Umbilical cord (tissue), 2 donors: ENCODE measurements around the gene RNF224. TPM values are rescaled to one million over a fixed set of nuclear protein-coding genes. Genes with fewer than 3 reads are reported as not detected.

Experiments
- DNase-seq: peaks from one replicate; pipeline ENCODE4 v3.0.0-alpha.2; 2015; ENCODE audit warnings: low spot score
- total RNA-seq: library from RNA; depleted of rRNA; stranded (reverse); fragments of >200 nt; gene quantifications from one replicate; pipeline ENCODE4 v1.2.3, GENCODE V29; 2014; ENCODE audit warnings: low replicate concordance; ENCODE audit not compliant: insufficient read depth

The RNF224 gene
- total RNA-seq, 1 donor from 2014 or later, result not detected

DNA sequence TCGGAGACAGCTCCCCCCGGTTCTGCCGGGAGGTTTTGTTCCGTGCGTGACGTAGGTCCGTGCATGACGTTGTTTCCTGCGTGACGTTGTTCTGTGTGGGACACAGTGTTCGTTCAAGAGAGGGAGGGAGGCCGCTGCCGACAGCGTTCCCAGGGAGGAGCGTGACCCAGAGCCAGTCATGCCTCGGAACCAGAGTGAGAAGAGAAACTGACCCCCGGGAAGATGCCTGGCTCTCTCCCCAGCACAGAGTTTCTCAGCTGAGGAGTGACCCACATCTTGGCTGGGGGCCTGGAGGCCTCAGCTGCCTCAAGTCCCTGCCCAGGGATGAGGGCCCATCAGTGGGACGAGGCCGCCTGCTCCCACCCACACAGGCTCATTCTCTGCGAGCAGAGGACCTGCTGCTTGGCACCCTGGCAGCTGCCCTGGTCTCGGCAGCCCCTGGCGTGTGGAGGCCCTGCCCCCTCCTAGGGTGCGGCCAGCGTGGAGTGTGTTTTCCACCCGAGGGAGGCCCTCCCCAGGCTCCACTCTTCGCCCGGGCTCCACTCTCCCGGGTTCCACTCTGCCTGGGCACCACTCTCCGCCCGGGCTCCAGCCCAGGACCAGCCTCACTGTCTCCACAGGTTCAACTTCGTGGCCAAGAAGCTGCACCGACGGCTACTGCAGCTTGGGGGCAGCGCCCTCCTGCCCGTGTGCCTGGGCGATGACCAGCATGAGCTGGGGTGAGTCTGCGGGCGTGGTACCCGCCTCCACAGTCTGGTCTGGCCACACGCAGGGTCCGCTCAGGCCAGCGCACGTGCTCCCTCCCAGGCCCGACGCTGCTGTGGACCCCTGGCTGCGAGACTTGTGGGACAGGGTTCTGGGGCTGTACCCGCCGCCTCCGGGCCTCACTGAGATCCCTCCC lies 13.9 kb upstream of the RNF224 start:
- DNase-seq, result no peak

DNA sequence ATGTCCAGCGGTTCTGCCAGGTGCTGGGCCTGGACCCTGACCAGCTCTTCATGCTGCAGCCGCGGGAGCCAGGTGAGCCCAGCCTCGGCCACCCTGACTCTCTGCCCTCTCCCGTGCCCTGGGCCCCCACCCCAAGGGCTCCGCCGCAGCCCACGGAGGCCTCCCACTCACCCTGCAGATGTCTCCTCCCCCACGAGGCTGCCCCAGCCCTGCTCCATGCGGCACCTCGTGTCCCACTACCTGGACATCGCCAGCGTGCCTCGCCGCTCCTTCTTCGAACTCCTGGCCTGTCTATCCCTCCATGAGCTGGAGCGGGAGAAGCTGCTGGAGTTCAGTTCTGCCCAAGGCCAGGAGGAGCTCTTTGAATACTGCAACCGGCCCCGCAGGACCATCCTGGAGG lies 12.7 kb upstream of the RNF224 start:
- DNase-seq, result no peak

DNA sequence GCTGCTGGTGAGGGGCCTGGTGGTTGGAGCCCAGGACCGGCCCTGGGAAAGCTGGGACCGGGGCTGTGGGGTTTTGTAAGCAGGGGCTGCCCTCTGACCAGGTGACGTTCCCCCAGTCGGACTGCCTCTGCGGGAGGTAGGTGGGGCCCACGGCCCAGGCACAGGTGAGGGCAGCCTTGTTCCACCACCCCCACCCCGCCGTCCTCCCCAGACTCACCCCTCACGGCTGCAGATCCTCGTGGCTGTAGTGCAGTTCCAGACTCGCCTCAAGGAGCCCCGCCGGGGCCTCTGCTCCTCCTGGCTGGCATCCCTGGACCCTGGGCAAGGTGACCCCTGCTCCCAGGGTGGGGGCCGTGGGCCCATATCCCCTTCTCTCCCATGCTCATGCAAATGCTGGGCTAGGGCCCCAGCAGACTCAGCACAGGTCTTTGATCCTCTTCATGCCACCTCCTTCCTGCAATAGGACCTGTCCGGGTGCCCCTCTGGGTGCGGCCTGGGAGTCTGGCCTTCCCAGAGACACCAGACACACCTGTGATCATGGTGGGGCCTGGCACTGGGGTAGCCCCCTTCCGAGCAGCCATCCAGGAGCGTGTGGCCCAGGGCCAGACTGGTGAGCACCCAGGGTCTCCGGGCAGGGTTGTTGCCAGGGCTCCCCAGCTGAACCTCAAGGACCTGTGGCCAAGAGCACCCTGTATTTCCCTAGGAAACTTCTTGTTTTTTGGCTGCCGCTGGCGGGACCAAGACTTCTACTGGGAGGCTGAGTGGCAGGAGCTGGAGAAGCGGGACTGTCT lies 11.9 kb upstream of the RNF224 start:
- no peak for DNase-seq

DNA sequence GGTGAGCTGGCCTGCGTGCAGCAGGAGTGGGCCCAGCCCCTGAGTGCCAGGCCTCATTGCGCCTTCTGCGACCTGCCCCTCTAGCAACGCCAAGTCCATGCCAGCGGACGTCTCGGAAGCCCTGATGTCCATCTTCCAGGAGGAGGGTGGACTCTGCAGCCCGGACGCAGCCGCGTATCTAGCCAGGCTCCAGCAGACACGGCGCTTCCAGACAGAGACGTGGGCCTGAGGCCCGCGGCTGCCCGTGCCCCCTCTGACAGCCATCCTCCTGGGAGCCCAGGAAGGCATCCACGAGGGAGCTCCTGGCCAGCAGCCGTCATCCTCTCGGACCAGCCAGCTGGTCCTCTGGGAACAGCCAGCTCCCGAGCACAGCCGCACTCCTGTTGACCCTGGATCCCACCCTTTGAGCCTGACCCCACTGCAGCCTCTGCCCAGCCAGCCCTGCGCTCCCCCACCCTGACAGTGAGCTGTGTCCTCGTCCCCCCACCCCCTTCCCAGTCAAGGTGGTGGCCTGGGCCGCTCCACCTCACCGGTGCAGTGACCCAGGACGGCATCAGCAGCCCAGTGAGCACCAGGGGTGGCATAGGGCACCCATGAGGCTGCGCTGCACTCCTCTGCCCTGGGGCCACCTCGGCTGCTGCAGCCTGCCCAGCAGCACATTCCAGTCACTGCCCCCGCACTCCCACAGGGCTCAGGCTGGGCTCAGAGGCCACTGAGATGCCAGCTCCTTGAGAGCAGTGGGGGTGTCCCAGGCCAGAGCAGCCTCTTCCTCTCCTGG lies 10.9 kb upstream of the RNF224 start:
- no peak for DNase-seq

DNA sequence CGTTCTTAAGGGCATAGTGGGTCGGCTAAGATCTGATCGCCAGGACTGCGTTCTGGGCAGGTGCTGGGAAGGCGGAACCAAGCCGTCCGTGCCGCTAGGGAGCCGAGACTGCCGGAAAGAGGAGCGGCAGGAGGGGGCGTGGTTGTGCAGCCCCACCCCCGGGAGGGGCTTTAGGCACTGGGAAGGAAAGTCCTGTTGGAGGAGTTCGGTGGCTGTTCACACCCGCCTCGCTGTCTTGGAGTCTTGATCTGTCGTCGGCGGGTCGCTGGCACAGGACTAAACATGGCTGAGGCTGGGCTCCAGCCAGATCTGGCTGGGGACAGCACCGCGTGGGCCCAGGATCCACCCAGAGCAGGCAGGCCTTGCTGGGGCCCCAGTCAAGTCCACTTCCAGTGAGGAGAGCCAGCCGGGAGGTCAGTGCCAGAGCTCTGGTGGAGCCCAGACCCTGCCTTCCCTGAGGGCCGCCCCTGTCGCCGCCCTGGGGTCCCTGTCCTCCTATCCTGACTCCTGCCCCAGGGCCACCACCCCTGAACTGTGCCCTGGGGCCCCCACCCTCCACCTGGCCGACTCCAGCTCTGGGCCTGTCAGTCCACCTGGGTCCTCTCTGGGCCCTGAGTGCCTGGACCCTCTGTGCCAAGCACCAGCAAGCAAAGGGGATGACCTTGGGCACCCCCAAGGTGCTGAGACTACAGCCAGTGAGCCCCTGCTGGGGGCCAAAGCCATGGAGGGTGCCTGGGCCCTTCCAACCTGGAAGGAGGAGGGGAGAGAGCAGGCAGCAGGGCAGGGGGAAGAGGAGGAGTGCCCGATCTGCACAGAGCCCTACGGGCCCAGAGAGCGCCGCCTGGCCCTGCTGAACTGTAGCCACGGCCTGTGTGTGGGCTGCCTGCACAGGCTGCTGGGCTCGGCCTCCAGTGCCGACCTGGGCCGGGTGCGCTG lies 9.8 kb upstream of the RNF224 start:
- DNase-seq, result peak; percentile 29

DNA sequence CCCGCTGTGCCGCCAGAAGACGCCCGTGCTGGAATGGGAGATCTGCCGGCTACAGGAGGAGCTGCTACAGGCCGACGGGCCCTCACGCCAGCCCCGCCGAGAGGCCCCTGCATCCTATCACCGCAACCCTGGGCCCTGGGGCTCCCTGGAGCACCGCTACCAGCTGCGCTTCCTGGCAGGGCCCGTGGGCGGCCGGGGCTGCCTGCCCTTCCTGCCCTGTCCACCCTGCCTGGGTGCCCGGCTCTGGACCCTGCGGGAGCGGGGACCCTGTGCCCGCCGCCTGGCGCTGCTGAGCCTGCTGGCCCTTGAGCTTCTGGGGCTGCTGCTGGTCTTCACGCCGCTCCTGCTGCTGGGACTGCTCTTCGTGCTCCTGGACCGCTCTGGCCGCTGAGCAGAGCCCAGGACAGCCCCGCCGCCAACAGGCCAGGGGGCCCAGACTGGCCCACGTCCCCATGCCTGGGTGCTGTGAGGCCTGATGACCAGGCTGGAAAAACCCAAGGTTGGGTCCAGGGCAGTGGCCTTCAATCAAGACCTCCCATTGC lies 9.0 kb upstream of the RNF224 start:
- DNase-seq, result no peak

DNA sequence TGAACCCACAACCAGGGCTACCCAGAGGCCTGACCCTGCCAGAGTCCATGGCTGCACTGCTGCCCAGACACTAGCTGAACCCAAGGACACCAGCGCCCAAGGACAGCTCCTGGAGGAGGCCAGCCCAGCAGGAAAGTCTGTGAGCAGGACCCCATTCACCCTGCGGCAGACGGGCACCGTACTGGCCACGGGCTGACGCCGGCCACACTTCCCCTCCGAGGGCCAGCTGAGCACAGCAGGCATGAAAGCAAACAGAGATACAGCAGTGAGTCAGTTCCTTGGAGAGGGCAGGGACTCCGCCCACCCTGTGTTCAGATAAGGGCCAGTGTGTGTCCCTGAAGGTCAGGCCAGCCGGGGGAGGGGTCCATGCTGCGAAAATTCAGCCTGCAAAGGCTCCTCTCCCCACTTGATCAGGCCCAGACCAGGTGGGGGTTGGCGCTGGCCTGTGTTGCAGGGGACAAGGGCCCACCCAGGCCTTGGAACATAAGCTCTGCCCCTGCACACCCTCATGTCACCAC lies 8.5 kb upstream of the RNF224 start:
- DNase-seq, result no peak

GRCh38 chr9:137219757-137220316 lies 7.5 kb upstream of the RNF224 start:
- DNase-seq, result no peak

GRCh38 chr9:137220317-137221094 lies 6.8 kb upstream of the RNF224 start:
- no peak for DNase-seq

GRCh38 chr9:137221095-137221505 lies 6.2 kb upstream of the RNF224 start:
- DNase-seq, result no peak

DNA sequence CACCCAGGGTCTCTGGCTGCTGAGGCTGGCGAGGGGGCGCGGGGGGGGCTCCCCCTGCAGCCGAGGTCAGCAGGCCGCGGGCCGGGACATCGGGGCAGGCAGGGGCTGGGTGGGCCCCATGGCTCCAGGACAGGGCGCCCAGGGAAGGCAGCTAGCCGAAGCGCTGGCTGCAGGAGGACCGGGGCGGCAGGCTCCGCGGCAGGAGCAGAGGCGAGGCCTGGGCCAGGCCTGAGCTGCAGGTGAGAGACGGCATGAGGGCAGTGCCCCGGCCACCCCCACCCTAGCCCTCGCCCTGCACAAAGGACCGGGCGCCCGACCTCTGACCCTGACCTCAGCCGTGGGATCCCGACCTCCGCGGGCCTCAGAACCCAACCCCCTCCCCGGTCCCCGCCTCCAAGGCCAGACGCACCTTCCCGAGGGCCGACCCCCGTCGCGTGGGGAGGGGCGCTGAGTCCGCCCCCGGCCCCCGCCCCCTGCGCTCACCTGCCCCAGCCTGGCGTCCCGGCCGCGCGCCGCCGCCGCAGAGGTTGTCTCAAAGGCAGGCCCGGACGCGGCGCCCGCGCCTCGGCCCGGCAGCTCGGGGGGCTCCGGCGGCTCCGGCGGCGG lies 5.7 kb upstream of the RNF224 start:
- DNase-seq, result no peak

GRCh38 chr9:137222190-137223077 lies 4.9 kb upstream of the RNF224 start, which contains the start of gene RNF208:
Gene RNF208 (minus strand): TSS chr9:137222240. CDS start chr9:137221212, 1,028 bp downstream.
- DNase-seq, result no peak

DNA sequence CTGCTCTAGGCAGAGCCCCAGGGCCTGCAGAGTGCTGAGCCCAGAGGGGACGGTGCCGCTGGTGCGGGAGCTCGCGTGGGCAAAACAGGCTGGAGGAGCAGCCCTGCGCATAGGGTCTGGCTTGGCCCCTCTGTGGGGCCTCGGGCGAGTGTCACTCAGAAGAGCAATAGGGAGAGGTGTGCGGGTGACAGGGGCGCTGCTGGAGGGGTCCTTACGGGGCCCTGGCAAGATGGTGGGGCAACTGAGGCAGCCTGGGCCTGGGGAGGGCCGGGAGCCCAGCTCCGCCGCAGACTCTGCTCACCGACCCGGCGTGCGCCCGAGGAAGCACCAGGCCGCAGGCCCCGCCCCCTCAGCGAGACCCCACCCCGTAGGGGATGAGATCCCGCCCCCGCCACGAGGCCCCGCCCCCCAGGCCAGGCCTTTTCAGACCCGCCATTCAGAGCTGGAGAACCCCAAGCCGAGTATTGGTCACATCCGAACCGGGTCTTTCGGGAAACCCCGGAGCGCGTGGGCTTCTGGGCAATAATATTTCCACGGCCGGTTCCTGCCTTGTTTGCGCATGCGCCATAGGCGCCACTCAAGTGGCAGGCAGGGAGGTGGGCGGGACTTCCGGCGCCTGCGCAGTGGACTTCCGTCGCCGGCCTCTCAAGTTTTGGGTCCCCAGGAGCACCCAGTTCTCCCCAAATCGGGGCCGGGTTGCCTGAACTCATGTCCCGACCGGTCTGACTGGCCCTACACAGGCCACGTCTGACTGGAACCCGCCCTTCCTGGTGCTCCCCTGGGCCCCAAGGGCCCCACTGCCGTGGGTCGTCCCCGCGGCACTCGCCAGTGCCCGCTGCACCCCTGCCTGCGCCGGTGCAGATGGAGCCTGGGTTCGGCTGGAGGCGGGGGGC lies 4.0 kb upstream of the RNF224 start:
- peak; percentile 98 for DNase-seq

- DNase-seq, result no peak
These were observed 2.2 kb upstream of the RNF224 start, which contains the start of gene CYSRT1 for GRCh38 chr9:137224830-137225694. Gene CYSRT1 (plus strand): TSS chr9:137225174. CDS start chr9:137225622, 448 bp downstream.

GRCh38 chr9:137225699-137226331 lies 1.5 kb upstream of the RNF224 start:
- DNase-seq, result no peak
